PC-9 (cell line): ENCODE data around the gene EMP2. TPM values are rescaled to one million over a fixed set of nuclear protein-coding genes. Genes with fewer than 3 reads are reported as not detected.
A peak's percentile ranks its signal among the peaks of the same experiment; 100 is the strongest.

Experiments used
- BruUV-seq: library from RNA; stranded (reverse); fragments of 400-500 nt; replicated peaks from 2 replicates; lab custom pipeline; 2021; lab: Mats Ljungman, UMichigan
- CTCF ChIA-PET: fragments of 300-600 bp; sonication (Branson Sonifier 250); formaldehyde crosslinking; loops from one replicate; lab custom pipeline; 2022; ENCODE audit warnings: antibody characterized with exemption; lab: Charles Lee
- POLR2A ChIA-PET: fragments of 300-600 bp; sonication (Branson Sonifier 250); formaldehyde crosslinking; loops from one replicate; lab custom pipeline; 2022; ENCODE audit warnings: antibody characterized with exemption; ENCODE audit not compliant: unreplicated experiment; lab: Charles Lee
- DNase-seq, 2 experiments: peaks; one replicate each; pipeline versions ENCODE4 v3.0.0 to v3.0.0-alpha.2; 2015 to 2022; ENCODE audit warnings: mixed read lengths in 1 of 2
- H2AFZ ChIP-seq: fragments of 200-600 bp; sonication (generic); 2 replicates; pipeline ENCODE4 v1.8.1; 2017; ENCODE audit warnings: antibody characterized with exemption
- H3F3A ChIP-seq: fragments of 200-600 bp; sonication (generic); 2 replicates; pipeline ENCODE4 v1.8.1; 2017; ENCODE audit warnings: antibody characterized with exemption, mild to moderate bottlenecking, low read depth; ENCODE audit not compliant: insufficient read depth
- H3K27ac ChIP-seq: fragments of 200-600 bp; sonication (generic); 2 replicates; pipeline ENCODE4 v1.6.1; 2016; ENCODE audit warnings: mixed run types
- H3K27me3 ChIP-seq: fragments of 200-600 bp; sonication (generic); 2 replicates; pipeline ENCODE4 v1.6.1; 2016; ENCODE audit warnings: low read depth, mixed run types; ENCODE audit not compliant: insufficient read depth
- H3K36me3 ChIP-seq: fragments of 200-600 bp; sonication (generic); 2 replicates; pipeline ENCODE4 v1.6.1; 2016; ENCODE audit warnings: low read depth, mixed run types
- H3K4me1 ChIP-seq: fragments of 200-600 bp; sonication (generic); replicated peaks from 2 replicates; pipeline ENCODE4 v1.6.1; 2016; ENCODE audit warnings: mixed run types; ENCODE audit not compliant: insufficient read depth
- H3K4me2 ChIP-seq: fragments of 200-600 bp; sonication (generic); 2 replicates; pipeline ENCODE4 v1.6.1; 2017; ENCODE audit warnings: mixed run types
- H3K4me3 ChIP-seq: fragments of 200-600 bp; sonication (generic); 2 replicates; pipeline ENCODE4 v1.6.1; 2016; ENCODE audit warnings: mixed run types
- H3K79me2 ChIP-seq: fragments of 200-600 bp; sonication (generic); 2 replicates; pipeline ENCODE4 v1.6.1; 2017; ENCODE audit warnings: low read depth, mixed run types
- H3K9me2 ChIP-seq: fragments of 200-600 bp; sonication (generic); 2 replicates; pipeline ENCODE4 v1.8.1; 2017; ENCODE audit warnings: mild to moderate bottlenecking; ENCODE audit not compliant: insufficient read depth
- H3K9me3 ChIP-seq: fragments of 200-600 bp; sonication (generic); 2 replicates; pipeline ENCODE4 v1.8.1; 2016; ENCODE audit warnings: low read depth; ENCODE audit not compliant: insufficient read depth
- H4K20me1 ChIP-seq: fragments of 200-600 bp; sonication (generic); 2 replicates; pipeline ENCODE4 v1.8.1; 2017; ENCODE audit not compliant: insufficient read depth
- CTCF ChIP-seq: fragments of 200-600 bp; sonication (generic); conservative IDR thresholded peaks from 2 replicates; pipeline ENCODE4 v1.6.1; 2017; ENCODE audit warnings: mixed run types, antibody characterized with exemption, mild to moderate bottlenecking, moderate library complexity
- EZH2 ChIP-seq: fragments of 200-600 bp; sonication (generic); IDR thresholded peaks from 2 replicates; pipeline ENCODE4 v1.8.0; 2017; ENCODE audit warnings: antibody characterized with exemption, low read depth
- intact Hi-C: fragments of 100-400 bp; cut with micrococcal nuclease; formaldehyde crosslinking; loops from one replicate; pipeline ENCODE4 v1.10.0; 2022; ENCODE audit not compliant: unreplicated experiment
- total RNA-seq: library from RNA; stranded (reverse); gene quantifications from 2 replicates; pipeline ENCODE4 v1.2.3, GENCODE V29; 2021

The EMP2 gene
- total RNA-seq, 1 experiment from 2014 or later, result 137 TPM

GRCh38 chr16:10578474-10579316 lies 1.7 kb downstream of the EMP2 start:
- peak overlapping the region; percentile 92 for H3K4me3 ChIP-seq
- H3F3A ChIP-seq, result peaks cover 20% of the 10 kb centered on the region; the same call in 1 of the 2 replicates
- ChIA-PET POLR2A (interaction anchor here (0.7 kb wide), 1 partner anchor 332 kb away, joined by 4 read pairs; no protein-coding TSS in a partner anchor), CTCF (interaction anchor here (0.7 to 0.8 kb wide), 2 partner anchors 12 to 58 kb away, joined by 3 to 5 read pairs; no protein-coding TSS in a partner anchor)
- intact Hi-C loops, result loop anchor here (2.0 kb wide), 4 partner anchors 20 to 150 kb away; no protein-coding TSS in a partner anchor
- H3K4me1 ChIP-seq, result peaks cover 41% of the 10 kb centered on the region
- H3K9me3 ChIP-seq, result no peaks in the 10 kb centered on the region
- no peaks in the 10 kb centered on the region for H3K27me3 ChIP-seq
- DNase-seq, result peak; percentile 63 to 72
- peak overlapping the region; percentile 25; the same call in 1 of the 2 replicates for H2AFZ ChIP-seq
- no peak for TF ChIP-seq CTCF
- TF ChIP-seq EZH2, result no peak
- no TSS peak for BruUV-seq
- peaks cover 6% of the 10 kb centered on the region for H4K20me1 ChIP-seq
- H3K4me2 ChIP-seq, result peak overlapping the region; percentile 84
- no peaks in the 10 kb centered on the region for H3K36me3 ChIP-seq
- H3K9me2 ChIP-seq, result no peaks in the 10 kb centered on the region
- 0 out of 2 replicates have a peak overlapping the region, but pooled peaks have one; percentile 12 for H3K27ac ChIP-seq
- peaks cover 55% of the 10 kb centered on the region for H3K79me2 ChIP-seq

GRCh38 chr16:10577305-10578202 lies 2.8 kb downstream of the EMP2 start:
- TF ChIP-seq CTCF (no peak), EZH2 (no peak)
- Histone ChIP-seq H3K27ac (no peak overlapping the region), H3K4me1 (peaks cover 41% of the 10 kb centered on the region), H2AFZ (no peak overlapping the region), H3K27me3 (no peaks in the 10 kb centered on the region), H3F3A (peaks cover 20% of the 10 kb centered on the region; the same call in 1 of the 2 replicates), H3K79me2 (peaks cover 62% of the 10 kb centered on the region), H3K4me3 (no peak overlapping the region), H3K9me3 (no peaks in the 10 kb centered on the region), H4K20me1 (peaks cover 6% of the 10 kb centered on the region), H3K9me2 (no peaks in the 10 kb centered on the region), H3K36me3 (no peaks in the 10 kb centered on the region), H3K4me2 (peak overlapping the region; percentile 84)
- DNase-seq, result peak in 1 of 2 experiments; percentile 47
- intact Hi-C loops, result loop anchor here (2.0 kb wide), 4 partner anchors 19 to 151 kb away; no protein-coding TSS in a partner anchor
- ChIA-PET CTCF (no interaction called here), POLR2A (interaction anchor here (0.6 kb wide), 1 partner anchor 19 kb away, joined by 4 read pairs; no protein-coding TSS in a partner anchor)
- BruUV-seq, result no TSS peak
